WI38 (cell line): ENCODE data around the gene OTOA.
"Not testable (repeated sequence)": the region's sequence is repeated elsewhere in the genome, so short reads cannot be mapped to it uniquely, and the experiment has no call there.

Experiments
- H3K4me3 ChIP-seq: 2 replicates; pipeline ENCODE4 v1.5.1; 2011; ENCODE audit warnings: low read depth, mild to moderate bottlenecking, control low read depth, low read length
- CTCF ChIP-seq: IDR thresholded peaks from 2 replicates; pipeline ENCODE4 v1.5.1; 2012; ENCODE audit warnings: low read depth, mild to moderate bottlenecking, control low read depth, low read length

The OTOA gene

DNA sequence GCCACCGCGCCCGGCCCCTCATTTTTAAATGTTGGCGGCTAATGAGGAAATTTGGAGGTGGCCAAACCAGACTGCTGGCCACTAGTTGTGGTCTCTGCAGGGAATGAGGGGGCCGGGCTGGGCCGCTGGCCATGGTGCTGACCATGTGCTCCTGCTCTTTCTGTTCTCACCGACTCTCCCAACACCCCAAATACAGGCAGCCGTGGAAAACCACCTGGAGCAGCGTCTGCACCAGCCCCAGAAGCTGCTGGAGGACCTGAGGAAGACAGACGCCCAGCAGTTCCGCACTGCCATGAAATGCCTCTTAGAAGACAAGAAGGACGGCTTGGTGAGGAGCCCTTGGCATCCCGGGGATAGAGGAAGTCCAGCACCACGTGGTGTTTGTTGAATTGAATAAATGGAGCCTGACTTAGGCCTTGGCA is 21.3 kb downstream of the OTOA start:
- TF ChIP-seq CTCF = no peak
- H3K4me3 ChIP-seq = no peak overlapping the region

DNA sequence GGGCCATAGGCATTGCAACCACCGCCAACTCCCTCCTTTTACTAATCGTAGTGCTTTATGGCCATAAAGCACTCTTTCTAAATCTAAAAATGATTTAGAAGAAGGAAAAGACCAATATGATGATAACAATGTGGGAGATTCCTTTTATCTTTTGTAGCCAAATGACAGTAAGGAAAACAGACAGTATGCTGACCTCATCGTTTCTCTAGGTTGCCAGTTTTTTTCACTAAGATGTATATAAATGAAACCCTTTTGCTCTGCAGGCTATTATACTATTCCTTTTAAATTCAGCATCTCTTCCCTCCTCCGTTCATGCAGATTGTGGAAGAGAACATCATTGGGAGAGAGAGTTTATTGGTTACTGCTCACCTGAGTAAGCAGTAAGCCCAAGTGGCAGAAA is 25.3 kb downstream of the OTOA start:
- no peak for TF ChIP-seq CTCF
- H3K4me3 ChIP-seq = no peak overlapping the region

- H3K4me3 ChIP-seq = not testable (repeated sequence)
These were observed 27.2 kb downstream of the OTOA start for GRCh38 chr16:21690967-21691366.

DNA sequence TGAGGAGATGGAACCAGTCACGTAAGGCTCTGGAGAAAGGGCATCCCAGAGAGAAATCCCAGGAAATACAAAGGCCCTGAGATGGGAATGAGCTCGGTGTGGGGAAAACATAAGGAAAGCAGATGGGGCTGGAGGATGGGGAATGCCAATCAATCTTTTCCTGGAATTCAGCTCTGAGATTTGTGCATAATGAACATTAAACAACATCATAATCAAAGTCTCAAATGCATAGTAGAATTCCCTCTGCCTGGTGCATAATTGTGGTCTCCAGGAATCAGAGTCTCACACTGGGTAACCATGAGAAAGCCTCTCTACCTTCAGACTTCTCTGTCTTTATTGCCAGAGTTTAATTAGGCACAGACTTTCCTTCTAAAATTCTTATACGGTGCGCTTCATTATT is 30.8 kb downstream of the OTOA start:
- no peak for TF ChIP-seq CTCF
- H3K4me3 ChIP-seq = no peak overlapping the region

GRCh38 chr16:21697032-21697431 is 33.3 kb downstream of the OTOA start:
- TF ChIP-seq CTCF = no peak
- no peak overlapping the region for H3K4me3 ChIP-seq

GRCh38 chr16:21698169-21699032 is 34.6 kb downstream of the OTOA start:
- TF ChIP-seq CTCF = no peak
- no peak overlapping the region for H3K4me3 ChIP-seq

DNA sequence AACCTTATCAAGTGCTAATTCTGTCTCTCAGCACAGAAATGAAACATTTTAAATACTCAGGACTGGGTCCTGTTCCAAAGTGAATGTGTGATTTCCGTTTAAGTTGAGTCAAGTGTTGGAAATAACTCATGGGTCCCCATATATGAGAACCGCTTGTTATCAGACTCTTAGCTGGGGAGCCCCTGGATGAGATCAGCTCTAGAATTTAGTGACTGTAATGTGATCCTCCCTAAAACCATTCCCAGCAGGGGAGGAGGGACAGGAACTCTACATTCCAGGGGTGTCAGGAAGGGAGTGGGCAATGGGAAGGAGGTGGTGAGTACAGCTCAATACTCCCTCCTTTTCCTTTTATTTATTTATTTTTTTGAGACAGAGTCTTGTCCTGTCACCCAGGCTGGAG is 37.5 kb downstream of the OTOA start:
- TF ChIP-seq CTCF = no peak
- no peak overlapping the region for H3K4me3 ChIP-seq

DNA sequence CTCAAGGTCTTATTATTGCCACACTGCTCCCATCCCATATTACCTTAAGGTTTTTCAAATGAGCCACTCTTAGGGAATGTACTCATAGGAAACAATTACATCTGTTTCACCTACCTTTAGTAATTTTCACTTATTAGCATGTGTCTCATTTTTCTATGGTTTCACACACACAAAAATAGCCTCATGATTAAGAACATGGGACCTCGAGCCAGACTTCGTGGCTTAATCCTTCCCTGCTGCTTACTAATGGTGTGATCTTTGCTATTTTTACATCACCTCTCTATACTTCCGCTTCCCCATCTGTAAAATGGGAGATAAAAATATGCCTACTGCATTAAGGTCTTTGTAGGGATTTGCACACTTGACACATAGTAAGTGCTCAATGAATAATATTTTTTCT is 38.5 kb downstream of the OTOA start:
- TF ChIP-seq CTCF = no peak
- H3K4me3 ChIP-seq = no peak overlapping the region
